Measurements from ENCODE around the gene ZFYVE16.

DNA sequence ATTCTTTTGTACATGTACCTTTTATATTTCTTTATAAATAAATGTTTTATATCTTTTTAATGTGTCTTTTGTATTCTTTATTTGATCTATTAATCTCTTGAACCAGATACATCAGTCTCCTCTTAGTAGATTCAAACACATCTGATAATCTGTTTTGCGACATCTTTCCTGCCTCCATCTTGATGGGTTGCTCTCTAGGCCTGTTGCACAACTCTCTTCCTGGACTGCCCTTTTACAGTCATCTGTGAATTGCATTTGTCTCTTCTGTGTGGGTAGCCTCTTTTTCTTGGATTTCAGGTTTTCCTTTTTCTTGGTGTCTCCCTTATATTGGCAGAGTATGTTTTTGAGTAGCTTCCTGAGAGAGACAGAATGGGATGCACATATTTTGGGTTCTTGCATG lies 6.2 kb downstream of the ZFYVE16 start:
- TF ChIP-seq MAX (IDR thresholded peaks at IDR 0.05) = no peak
- no peak for TF ChIP-seq RAD21 (IDR thresholded peaks at IDR 0.05; ENCODE audit: low read depth)
- TF ChIP-seq REST (IDR thresholded peaks at IDR 0.05; ENCODE audit: low read depth) = no peak
- no peak for TF ChIP-seq YY1 (IDR thresholded peaks at IDR 0.05; ENCODE audit: low read depth)
- TF ChIP-seq NFIC (IDR thresholded peaks at IDR 0.05) = no peak
- no peak for TF ChIP-seq TAF1 (IDR thresholded peaks at IDR 0.05; ENCODE audit: low read depth)
- no peak for TF ChIP-seq TEAD4 (IDR thresholded peaks at IDR 0.05)
- no peak for TF ChIP-seq TCF12 (IDR thresholded peaks at IDR 0.05; ENCODE audit: low read depth)
- TF ChIP-seq EP300 (IDR thresholded peaks at IDR 0.05; ENCODE audit: borderline replicate concordance) = no peak
- TF ChIP-seq EGR1 (IDR thresholded peaks at IDR 0.05) = no peak
- TF ChIP-seq ZBTB7A (IDR thresholded peaks at IDR 0.05; ENCODE audit: low read depth) = no peak
- no peak for TF ChIP-seq CEBPB (IDR thresholded peaks at IDR 0.05)
- no peak for TF ChIP-seq CREB1 (IDR thresholded peaks at IDR 0.05; ENCODE audit: low read depth)
